Activated CD4-positive, alpha-beta T cell treated with anti-CD3 and anti-CD28 coated beads, Interleukin-2, Interleukin-4, amounts not matched to agents 100 ng/mL and 50 ng/mL, durations not matched to agents 16 hours and 8 hours (primary cell): ENCODE data around the gene PNMA5.
"Not testable (repeated sequence)": the region's sequence is repeated elsewhere in the genome, so short reads cannot be mapped to it uniquely, and the experiment has no call there.

Experiments used
- DNase-seq: peaks from one replicate; pipeline ENCODE4 v3.0.0-alpha.2; 2020; ENCODE audit warnings: low spot score

The PNMA5 gene

DNA sequence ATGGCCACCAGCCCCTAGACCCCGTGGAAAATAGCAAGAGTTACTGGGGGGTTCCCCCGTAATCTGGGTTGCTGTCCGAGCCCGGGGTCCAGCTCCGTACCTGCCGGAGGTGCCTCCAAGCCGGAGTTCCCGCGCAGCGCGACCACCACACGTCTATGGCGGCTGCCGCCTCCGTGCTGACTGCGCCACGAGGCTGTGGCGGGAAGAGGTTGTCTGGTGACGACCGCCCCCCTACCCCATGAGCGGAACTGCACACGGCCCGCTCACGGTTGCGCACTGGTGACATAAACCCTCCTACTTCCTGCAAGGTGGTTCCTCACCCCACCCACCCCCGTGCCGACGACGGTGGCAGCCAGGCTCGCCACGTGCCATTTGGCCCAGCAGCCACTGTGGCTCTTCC, at the start of gene PNMA5:
TSS of gene PNMA5 (minus strand) at position 184 of the 400 bp plus-strand sequence. CDS start 2,518 bp downstream, outside the sequence.
- no peak for DNase-seq

DNA sequence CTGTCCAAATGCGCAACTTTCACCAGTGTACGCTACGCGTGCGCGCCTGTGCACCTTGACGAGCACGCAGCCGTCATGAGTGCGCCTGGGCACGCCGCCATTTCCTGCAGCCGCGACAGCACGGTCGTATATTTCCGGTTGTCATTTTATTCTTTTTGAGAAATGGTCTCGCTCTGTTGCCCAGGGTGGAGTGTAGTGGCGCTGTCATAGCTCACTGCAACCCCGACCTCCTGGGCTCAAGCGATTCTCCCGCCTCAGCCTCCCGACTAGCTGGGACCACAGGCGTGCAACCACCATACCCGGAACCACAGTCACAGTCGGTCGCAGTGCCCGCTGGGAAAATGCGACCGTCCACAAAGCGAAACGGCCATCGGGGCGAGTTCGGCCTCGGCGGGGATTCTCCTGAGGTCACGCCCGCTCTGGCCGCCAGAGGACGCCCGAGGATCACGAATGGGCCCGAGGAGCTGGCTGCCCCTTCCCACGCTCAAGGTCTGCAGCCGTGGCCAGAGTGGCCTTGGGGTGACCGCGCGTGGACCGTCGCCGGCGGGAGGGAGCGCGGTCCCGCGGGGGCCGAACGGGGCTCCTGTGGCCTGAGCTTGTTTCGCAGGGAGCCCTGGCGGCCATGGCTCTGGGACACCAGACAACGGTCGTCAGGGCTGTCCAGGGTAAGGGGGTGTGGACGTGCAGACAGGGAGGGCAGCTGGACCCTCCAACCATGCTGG, 38.6 kb upstream of the PNMA5 start:
- DNase-seq = peak; percentile 53

DNA sequence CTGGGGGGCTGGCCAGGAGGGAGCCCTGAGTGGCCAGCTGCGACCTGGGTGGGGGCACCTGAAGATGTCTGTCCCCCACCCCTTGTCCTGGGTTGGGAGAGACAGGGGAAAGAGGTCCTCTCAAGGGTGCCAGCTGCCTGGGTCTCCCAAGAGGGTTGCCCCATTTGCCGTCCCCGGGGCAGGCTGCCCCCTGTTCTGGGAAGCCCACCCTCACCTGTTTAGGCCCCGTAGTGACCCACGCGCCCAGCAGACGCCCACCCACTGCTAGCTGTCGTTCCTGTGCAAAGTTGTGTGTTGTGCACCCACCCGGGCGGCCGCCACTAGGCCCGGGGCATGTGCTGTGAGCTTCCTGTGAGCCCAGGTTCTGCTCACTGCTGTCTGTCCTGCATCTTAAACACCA, 36.9 kb upstream of the PNMA5 start:
- no peak for DNase-seq

DNA sequence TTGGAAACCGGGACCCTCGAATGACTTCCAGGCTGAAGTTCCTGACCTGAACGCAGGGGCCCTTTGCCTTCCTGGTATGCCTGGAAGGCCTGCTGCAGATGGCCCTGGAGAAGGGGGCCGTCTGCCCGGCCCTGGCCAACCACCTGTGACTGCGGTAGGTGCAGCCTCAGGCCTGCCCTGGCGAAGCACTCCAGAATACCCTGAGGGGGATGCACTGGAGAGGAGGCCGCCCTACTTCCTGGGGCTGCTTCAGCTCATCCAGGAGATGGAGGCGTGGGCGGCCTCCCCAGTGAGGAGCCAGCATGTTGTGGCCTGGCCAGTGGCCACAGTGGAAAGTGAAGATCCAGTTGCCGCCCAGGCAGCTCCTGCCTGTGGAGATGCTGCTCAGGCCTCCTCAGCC, 36.0 kb upstream of the PNMA5 start:
- DNase-seq = no peak

DNA sequence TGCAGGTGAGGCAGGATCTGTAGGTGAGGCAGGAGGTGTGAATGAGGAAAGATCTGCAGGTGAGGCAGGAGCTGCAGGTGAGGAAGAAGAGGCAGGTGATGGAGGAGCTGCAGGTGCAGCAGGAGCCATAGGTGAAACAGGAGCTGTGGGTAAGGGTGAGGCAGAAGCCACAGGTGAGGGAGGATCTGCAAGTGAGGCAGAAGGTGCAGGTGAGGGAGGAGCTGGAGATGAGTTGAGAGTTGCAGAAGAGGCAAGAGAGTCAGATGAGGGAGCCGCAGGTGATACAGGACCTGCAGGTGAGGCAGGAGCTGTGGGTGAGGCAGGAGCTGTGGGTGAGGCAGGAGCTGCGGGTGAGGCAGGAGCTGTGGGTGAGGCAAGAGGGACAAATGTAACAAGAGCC, 35.2 kb upstream of the PNMA5 start:
- DNase-seq = no peak

DNA sequence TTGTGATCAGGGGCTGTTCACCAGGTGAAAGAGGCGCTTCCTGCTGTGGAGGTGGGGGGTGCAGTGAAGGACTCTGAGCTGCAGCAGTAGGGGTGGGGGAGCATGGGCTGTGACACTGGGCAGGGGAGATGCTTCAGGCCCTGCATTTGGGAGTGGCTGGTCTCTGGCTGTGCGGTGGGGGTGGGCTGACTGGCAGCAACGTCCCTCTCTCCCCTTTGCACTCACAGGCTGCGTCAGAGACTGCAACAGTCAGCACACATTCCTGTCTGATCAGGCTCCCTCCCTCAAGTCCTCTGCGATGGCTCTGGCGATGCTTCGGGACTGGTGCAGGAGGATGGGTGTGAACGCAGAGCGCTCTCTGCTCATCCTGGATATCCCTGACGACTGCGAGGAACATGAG, 34.6 kb upstream of the PNMA5 start:
- DNase-seq = not testable (repeated sequence)

DNA sequence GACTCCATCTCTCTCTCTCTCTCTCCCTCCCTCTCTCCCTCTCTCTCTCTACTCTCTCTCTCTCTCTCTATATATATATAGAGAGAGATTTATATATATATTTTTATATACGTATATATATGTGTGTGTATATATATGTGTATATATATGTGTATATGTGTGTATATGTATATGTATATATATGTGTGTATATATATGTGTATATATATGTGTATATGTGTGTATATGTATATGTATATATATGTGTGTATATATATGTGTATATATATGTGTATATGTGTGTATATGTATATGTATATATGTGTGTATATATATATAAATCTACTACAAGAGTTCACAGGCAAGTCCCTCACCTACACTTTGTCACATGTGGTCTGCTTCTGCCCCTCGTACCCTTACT, 32.6 kb upstream of the PNMA5 start:
- DNase-seq = not testable (repeated sequence)

DNA sequence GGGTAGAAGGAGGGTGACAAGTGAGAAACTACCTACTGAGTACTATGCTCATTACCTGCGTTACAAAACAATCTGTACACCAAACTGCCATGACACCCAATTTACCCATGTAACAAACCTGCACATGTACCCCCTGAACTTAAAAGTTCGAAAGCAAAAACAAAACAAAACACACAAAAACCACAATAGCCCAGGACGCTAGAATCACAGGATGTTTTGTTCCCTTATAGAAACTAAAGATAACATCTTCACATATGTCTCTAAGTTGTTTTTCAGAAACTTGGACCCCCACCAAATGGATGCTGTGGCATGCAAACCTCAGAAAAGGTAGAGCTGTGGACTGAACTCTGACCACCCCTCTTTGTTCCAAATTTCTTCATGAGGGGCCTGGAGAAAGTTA, 25.2 kb upstream of the PNMA5 start:
- no peak for DNase-seq

DNA sequence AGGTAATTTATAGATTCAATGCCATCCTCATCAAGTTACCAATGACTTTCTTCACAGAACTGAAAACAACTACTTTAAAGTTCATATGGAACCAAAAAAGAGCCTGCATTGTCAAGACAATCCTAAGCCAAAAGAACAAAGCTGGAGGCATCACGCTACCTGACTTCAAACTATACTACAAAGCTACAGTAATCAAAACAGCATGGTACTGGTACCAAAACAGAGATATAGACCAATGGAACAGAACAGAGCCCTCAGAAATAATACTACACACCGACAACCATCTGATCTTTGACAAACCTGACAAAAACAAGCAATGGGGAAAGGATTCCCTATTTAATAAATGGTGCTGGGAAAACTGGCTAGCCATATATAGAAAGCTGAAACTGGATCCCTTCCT, 23.3 kb upstream of the PNMA5 start:
- DNase-seq = not testable (repeated sequence)

DNA sequence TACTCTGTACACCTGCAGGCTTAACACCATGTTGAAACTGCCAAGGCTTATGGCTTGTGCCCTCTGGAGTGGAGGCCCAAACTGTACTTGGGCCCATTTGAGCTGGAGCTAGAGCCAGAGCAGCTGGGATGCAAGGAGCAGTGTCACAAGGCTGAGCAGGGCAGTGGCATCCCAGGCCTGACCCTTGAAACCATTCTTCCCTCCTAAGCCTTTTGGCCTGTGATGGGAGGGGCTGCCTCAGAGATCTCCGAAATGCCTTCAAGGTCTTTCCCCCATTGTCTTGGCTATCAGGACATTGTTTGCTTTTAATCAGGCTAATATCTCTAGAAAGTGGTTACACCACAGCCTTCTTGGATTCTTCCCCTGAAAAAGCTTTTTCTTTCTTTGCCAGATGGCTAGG, 10.9 kb upstream of the PNMA5 start:
- DNase-seq = no peak

DNA sequence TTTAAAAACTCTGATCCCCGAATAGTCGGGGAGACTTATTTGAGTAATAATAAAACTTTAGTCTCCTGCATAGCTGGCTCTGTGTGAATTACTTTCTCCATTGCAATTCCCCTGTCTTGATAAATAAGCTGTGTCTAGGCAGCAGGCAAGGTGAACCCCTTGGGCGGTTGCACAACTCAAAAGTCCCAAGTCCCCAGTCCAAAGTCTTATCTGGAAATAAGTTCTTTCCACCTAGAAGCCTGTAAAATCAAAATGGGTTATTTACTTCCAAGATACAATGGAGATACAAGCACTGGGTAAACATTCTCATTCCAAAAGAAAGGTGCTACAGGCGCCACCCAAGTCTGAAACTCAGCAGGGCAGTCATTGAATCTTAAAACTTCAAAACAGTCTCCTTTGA, 10.1 kb upstream of the PNMA5 start:
- no peak for DNase-seq

DNA sequence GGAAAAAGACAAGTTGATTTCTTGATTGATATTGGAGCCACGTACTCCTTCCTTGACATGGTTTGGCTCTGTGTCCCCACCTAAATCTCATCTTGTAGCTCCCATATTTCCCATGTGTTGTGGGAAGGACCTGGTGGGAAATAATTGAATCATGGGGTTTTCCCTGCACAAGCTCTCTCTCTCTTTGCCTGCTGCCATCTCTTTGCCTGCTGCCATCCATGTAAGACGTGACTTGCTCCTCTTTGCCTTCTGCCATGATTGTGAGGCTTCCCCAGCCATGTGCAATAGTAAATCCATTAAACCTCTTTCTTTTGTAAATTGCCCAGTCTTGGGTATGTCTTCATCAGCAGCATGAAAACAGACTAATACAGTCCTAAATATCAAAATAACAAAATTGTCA, 8.3 kb upstream of the PNMA5 start:
- DNase-seq = not testable (repeated sequence)

DNA sequence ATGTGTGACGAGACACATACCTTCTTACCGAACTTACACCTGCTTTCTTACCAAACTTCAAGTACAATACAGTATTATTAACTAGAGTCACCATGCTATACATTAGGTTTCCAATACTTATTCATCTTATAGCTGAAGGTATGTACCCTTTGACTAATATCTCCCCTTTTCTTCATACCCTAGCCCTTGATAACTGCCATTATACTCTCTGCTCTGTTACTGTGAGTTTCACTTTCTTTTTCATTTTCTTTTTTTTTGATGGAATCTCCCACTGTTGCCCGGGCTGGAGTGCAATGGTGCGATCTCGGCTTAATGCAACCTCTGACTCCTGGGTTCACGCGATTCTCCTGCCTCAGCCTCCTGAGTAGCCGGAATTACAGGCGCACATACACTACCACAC, 3.4 kb upstream of the PNMA5 start:
- no peak for DNase-seq

DNA sequence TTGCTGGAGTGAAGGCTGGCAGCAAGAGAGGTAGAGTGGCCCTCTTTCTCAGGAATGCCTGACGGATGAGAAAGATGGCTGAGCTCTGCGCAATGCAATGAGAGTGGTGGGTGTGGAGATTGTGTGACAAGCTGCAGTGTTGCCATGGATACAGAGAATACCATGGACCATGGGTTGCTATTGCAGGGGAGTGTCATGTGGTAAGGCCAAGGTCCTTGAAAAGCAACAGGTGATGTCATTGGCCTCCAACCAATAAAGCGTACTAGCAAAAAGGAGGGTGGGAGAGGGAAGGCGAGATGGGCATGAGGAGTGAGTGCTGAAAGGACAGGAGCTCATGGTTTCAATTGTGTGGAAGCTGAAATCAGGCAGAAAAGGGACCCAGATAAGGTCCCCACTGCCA, 1.8 kb downstream of the PNMA5 start:
- DNase-seq = no peak

DNA sequence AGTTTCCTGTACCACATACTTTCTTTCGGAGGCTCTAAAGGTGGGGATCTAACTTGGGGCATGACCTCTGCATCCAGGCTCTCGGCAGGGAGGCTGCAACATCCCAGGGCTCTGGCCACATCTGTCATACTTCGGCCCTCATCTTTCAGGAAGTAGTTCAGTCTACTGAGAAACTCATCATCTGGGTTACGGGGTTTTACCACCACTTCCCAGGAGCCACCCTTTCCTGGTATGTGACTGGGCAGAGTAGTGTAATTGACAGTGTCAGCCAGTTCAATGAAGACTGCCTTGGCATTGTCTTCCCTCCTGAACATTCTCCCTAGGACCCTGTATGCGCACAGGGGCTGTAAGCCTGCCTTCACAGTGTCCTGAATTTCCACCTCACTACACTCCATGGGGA, 2.8 kb downstream of the PNMA5 start:
- no peak for DNase-seq

DNA sequence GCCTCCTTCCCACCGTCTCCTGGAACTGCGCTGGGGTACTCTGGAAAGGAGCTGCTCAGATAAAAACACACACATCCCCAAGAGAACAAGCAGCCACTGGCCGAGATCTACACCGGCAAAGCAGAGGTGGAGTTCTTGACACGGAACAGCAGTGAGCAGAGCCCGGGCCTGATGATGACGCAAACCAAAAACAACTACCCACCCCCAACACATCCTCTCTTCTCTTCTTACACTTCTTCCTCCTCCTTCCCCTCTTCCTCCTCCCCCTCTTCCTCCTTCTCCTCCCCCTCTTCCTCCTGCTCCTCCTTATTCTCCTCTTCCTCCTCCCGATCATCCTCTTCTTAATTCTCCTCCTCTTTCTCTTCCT, 4.6 kb downstream of the PNMA5 start:
- DNase-seq = peak; percentile 4

DNA sequence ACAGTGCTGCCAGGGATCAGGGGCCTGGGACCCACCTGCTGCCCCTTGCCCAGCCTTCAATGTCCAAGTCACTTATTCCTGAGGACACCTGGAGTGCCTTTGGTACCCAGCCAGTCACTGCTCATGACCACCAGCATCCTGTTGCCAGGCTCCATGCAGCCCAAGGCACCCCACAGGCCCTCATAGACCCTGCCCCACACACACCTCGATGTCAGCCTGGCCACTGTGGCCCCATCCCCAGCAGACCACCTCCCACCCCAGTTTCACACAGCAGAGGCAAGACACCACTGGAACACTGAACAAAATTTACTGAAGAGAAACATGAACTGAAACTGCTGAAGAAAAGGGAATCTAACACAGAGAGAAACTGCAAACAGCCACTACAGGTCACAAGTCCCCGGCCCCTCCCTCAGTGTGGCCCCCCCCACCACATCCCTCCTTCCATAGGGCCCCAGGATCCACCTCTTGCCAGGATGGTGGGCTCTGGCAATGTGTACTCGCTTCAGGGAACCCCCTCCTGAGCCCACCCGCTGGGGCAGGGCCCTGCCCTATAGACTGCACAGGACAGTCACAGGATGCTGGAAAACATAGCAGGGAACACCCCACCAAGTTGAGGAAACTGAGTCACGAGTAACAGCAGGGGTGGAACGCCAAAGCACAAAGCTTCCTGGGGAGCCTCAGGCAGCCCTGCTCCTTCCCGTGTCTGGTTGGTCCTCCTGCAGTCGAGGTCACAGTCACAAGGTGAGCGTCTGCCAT, 5.2 kb downstream of the PNMA5 start:
- no peak for DNase-seq

DNA sequence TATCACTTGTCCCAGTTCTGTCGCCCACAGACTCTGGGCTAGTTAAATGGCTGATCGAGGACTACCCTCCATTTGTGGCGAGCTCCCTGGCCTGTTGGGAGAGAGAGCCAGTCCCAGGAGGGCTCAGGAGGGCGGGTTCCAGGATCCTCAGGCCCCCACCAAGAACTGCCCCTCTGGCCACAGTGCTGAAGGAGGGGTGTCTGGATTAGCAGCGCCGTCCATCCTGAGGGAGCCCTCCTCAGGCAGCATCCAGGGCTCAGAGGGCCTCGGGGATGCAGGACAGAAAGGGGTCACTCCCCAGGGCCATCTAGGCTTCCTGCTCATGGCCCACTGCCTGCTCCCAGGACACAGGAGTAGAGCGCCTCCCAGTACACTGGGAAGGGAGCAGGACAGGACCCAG, 6.1 kb downstream of the PNMA5 start:
- no peak for DNase-seq

DNA sequence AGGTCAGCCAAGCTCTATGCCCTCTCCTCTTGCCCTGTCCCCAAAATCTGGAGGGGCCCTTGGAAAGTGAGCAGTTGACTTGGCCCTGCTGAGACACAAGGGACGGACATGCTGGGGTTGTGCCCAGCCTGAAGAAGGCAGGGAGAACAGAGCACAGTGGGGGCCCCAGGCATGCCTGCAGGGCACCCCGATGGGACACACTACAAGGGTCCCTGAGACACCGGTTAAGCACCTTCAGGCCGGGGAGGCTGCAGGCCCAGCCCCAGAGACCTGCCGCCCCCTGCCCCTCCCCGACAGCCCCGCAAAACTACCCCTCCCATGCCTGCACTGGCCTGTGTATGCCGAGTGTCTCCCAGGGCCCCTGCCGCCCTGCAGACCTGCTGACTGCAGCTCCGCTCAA, 6.8 kb downstream of the PNMA5 start:
- not testable (repeated sequence) for DNase-seq

DNA sequence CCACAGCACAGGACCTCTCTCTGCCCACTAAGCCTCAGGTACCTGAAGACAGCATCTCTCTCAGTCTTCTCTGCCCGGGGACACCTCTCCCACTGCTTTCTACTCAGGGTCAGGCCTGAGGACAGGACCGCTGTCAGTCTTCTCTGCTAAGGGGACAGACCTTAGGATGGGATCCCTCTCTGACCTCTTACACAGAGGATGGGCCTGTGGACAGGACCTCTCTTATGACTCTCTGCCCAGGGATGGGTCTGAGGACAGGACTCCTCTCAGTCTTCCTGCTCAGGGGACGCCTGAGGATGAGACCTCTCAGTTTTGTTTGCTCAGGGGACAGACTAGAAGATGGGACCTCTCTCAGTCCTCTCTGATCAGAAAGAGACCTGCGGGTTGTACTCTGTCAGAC, 8.5 kb downstream of the PNMA5 start:
- DNase-seq = not testable (repeated sequence)

DNA sequence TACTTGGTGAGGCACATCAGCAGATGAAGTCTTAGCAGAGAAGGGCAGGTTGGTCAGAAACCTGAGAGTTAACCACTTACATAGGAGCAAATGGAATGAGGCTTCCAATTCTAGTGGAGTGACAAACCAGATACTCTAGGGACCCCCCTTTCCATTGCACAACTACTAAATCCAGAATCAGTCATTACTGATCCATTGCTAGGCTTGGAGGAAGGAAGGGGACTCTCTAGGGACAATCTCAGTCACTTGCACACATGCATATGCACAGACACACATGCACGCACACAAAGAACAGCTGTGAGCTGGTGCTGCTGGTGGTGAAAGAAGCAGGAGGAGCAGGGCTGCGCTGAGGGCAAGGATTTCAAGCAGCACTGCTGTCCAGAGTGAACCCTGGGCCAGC, 25.7 kb downstream of the PNMA5 start:
- DNase-seq = no peak

DNA sequence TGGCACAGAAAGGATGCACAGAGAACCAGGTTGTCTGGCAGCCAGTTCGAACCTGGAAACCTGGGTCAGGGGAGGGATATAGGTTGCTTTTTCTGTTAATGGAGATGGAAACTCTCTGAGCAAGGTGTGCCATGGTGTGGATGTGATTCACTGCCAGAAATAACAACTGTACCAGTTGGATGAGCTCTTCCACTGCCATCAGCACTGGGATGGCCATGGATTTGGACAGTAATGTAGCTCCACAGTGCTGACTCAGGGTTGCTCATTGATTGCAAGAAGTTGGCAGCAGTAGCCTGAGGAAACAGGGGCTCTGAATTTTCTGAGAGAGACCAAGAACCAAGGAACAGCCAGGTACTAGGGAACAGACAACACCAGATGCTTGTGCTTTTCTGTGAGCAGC, 33.8 kb downstream of the PNMA5 start:
- no peak for DNase-seq

DNA sequence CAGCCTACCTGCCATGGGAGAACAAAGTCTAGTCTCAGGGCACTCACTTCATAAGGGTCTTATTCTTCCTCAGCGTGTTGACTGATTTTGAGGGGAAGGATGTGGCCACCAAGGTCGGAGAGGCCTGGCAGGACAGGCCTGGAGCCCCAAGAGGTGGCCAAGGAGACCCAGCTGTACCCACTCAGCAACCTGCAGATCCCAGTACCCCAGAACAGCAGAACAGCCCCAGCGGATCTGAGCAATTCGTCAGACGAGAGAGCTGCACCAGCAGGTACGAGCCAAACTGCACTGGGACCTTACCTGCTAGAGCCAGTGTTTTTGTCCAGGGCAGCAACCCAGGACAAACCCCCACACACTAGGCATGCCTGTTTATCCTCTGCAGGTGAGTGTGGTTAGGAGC, 34.3 kb downstream of the PNMA5 start:
- no peak for DNase-seq
